GM21723 (cell line): Measurements from ENCODE around the gene MTX3.

Experiments
- ATAC-seq: cut with Tn5 transposase; IDR thresholded peaks from one replicate; pipeline ENCODE4 v1.9.1; 2021; ENCODE audit warnings: mild to moderate bottlenecking, moderate library complexity; ENCODE audit not compliant: unreplicated experiment

Gene MTX3

DNA sequence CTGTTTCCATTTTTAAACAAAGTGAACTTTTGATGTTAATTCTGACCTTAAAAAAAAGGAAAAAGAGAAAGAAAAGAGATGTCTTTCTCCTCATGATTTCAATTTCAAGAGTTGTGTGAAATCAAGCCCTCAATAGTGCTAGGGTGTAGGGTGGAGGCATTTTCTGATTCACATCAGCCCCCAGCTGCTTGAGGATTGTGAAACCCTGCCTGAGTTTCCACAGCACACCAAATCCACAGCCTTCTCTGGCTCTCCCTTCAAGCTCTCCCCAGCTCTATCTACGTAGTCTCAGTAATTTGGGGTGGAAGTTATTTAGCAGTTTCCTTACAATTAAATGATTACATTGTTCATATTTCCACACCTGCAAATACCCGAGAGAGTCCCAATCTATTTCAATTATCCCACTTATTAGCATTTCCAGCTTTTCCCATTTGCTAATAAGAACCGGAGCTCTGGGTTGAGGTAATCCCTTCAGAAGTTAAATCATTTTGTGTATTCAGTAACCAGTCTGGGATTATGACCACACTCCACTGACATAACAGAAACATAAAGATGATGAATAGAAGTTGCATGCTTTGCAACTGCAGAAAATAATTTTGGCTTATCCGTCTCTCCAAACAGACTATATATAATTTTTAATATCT, 54.9 kb downstream of the MTX3 start:
- no peak for ATAC-seq

DNA sequence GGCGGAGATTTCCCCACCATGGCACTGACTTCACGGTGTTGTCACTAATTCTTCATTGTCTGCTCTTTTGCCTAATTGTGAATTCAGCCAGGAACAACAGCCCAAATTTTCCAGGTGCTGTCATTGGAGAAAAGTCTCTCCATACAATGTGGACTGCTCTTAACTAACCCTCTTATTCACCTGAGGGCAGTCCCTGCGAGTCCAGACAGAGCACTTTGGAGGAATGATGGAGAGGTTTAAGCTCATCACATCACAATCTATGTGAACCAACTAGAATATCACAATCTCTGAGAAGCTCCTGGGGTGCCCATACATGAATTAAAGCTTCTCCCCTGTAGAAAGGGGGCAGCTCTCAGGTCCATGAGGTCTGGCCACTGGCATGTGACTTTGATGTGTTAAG, 56.4 kb downstream of the MTX3 start:
- no peak for ATAC-seq

DNA sequence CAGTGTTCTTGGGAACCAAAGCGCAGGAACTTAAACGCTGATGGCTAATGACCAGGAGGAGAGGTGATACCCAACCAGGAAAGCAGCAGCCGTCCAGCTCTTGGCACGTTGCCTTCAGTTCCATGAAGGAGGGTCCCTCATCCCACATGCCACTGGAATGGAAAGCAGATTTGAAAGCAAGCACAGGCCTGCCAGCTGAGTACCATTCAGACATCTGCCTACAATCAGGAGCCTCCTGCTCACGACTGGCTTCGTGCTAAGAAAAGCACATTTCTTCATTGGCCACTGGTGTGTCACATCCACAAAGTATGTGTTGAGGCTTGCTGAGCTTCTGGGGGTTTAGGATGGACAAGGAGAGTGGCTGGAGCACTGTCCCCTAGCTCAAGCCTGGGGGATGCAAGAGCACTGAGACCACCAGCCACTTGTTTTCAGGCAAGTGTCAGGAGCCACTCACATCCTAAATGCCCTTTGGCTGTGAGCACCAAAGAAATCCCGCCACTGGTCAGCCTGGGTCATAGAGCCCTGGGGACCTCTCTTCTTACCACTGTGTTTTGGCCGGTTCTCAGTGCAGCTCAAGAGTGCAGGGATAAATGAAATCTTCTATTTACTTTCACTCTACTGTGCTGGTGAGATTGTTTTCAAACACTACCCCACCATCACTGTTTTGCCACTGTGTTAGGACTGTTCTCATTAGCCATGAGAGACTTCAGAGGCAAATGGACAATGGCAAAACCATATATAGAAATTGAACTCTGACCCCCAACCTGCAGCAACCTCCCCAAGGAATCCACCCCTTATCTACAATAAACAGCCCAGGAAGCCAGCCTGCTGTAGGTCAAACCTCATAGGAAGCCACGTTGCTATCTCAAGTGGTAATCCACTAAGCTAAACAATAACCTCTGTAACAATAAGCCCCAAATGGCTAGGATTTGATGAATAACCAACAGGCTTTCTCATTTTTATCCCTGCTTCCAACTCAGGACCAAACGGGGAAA, 58.3 kb downstream of the MTX3 start:
- no peak for ATAC-seq

DNA sequence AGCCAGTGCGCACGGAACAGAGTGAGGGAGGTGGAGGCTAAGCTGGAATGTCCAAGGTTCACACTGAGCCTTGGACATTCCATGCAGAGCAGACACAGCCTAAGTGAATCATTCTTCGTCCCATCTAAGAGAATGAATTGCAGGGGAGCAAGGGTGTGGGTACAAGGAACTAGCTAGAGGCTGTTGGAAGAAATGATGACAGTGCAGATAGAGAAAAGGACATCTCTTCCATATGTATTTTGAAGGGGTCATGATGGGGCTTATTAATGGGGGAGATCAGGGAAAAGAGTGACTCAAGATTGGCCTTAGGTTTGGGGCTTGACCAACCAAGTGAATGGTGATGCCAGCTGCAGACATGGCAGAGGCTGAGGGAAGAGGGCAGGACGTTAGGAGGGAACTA, 59.2 kb downstream of the MTX3 start:
- ATAC-seq = no peak

DNA sequence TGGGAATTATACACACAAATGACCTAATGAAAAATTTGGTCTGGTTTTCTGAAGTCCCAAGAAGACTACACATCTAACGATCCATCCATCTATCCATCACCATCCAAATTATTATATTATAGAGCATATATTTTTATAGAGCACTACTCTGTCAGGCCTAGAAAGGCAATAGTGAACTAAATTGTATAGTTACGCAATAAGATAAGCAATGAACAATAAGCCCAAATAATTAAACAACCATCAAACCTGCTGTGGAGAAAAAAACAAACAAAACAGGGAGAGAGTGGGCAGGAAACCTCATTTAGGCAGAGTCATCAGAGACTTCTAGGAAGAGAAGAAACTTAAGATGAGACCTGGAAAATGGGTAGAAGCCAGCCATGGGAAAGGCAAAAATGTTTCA, 59.7 kb downstream of the MTX3 start:
- no peak for ATAC-seq

DNA sequence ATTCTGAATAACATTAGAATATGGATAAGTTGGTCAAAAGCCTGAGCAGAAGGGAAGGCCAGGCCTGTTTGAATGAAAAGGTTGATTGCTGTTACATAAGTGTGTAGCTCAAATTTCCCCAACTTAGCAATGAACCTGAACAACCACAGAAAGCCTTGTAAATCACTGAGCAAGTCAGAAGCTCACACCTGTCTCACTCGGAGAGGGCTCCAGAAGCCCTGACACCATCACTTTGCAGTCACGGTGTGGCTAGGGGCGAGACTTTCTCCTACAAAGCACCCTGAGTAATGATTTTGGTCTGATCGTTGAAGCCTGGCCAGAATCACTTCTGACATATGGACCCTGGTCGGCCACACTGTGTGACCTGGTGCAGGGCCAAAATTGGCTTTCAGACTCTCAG, 62.0 kb downstream of the MTX3 start:
- no peak for ATAC-seq
